GM21390 (cell line): Measurements from ENCODE around the gene SCNN1A.

Source experiments
- ATAC-seq: cut with Tn5 transposase; IDR thresholded peaks from one replicate; pipeline ENCODE4 v1.9.1; 2021; ENCODE audit not compliant: unreplicated experiment

Gene SCNN1A

GRCh38 chr12:6375269-6376078 lies at the start of gene SCNN1A:
Gene SCNN1A (minus strand): TSS chr12:6375563. CDS start chr12:6374783, 780 bp downstream.
- no peak for ATAC-seq

- no peak for ATAC-seq
Observed at GRCh38 chr12:6424866-6425265, 49.5 kb upstream of the SCNN1A start.

DNA sequence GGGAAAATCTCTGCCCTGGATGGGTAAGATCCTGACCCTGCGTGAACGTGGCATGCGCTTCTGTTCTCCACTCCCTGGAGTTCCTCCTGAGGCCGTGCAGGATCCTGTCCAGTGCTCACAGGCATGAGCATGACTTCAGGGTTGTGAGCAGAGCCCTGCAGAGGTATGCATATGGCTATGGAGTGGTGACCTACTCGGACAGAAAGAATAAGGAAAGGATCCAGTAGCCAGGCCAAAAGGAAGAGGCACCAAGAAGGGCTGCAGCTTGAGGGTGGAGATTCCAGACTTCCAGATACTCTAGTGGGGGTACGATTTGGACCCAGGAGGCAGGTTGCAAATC lies 48.6 kb upstream of the SCNN1A start:
- no peak for ATAC-seq

DNA sequence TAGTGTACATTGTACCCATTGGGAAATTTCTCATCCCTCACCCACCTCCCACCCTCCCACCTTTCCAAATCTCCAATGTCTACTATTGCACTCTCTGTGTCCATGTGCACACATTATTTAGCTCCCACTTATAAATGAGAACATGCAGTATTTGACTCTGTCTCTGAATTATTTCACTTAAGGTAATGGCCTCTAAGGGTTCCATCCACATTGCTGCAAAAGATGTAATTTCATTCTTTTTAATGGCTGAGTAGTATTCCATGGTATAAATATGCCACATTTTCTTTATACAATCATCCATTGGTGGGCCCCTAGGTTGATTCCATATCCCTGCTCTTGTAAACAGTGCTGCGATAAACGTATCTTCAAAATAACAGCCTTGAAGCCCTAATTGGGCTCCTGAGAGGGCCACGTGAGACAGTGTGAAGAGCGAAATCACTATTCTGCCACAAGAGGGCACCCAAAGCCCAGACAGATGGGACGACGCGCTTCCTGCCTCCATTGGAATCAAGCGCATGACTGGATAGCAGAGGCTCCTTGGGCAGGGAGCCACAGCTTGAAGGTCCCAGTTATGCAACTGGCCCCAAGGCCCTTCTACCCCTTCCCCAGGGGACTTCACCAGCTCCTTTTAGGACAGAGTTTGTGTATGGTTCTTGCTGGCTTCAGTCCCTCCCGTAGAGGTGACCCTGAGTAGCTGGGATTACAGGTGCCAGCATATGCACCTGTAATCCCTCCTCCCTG lies 48.1 kb upstream of the SCNN1A start:
- ATAC-seq: no peak

DNA sequence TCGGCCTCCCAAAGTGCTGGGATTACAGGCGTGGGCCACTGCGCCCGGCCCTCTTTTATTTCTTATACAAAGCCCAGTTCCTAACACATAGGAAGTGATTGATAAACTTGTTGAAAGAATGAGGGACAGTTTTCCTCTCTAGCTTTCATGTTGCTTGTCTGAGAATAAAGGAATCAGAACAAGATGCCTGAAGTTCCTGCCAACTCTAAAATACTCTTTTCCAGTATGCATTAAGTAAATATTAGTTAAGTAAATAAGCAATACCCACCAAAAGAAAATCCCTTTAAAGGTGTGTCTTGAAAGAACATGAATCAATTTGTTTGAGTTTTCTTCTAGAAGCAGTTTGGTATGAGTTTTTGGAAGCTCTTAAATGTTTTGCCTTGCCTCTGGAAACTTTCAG lies 45.0 kb upstream of the SCNN1A start:
- no peak for ATAC-seq

GRCh38 chr12:6418796-6419195 lies 43.4 kb upstream of the SCNN1A start:
- ATAC-seq: no peak

DNA sequence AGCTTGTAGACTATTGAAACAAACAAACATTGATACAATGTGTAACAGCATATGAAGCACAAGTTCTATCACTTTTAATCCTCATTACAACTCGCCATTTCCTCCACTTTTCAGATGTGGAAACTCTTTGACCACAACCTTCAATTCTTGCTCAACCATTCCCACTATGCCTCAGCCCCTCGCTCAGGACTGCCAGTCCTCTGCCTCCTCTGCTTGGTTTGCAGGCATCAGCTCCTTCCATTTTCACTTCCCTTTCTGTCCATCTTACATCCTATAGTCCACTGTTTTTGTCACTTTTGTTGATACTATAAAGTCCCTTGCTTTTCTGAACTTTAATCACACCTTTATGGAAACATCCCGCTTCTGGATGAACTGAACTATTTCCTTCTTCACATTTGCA lies 41.2 kb upstream of the SCNN1A start:
- ATAC-seq: no peak

DNA sequence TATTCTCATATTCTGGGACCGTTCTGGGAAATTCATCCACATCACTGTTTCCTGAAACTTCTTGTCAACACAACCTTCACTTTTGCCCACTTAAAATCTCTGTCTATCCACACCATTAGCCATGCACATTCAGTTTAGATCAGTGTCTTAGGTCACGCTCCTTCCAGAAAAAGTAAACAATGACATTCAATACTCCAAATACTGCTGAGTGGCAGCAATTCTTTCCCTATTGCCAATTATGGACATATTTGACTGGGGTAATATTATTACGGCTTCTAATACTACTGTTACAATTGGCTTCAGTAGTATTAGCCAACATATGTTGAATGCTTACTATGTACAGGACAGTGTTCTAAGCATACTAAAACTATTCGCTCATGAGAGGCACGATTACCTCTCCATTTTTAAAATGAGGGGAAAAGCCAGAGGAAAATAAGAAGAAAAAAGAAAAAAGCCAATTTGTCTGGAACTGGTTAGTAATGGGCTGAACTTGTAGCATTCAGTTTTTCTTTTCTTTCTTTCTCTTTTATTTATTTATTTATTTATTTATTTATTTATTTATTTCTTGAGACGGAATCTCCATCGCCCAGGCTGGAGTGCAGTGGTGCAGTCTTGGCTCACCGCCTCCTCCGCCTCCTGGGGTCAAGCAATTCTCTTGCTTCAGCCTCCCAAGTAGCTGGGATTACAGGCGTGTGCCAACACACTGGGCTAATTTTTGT lies 32.0 kb upstream of the SCNN1A start:
- ATAC-seq: no peak

GRCh38 chr12:6405963-6406362 lies 30.6 kb upstream of the SCNN1A start:
- ATAC-seq: no peak

DNA sequence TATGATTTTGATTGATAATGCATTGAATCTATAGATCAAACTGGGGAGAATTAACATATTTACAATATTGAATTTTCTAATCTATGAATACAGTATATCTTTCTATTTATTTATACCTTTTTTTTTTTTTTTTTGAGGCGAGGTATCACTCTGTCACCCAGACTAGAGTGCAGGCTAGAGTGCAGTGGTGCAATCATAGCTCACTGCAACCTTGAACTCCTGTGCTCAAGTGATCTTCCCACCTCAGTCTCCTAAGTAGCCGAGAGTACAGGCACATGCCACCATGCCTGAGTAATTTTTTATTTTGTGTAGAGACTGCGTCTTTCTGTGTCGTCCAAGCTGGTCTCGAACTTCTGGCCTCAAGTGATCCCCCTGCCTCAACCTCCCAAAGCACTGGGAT lies 29.0 kb upstream of the SCNN1A start:
- ATAC-seq: no peak

- no peak for ATAC-seq
Observed at GRCh38 chr12:6399884-6400644, 24.7 kb upstream of the SCNN1A start.

- no peak for ATAC-seq
Observed at GRCh38 chr12:6396031-6396430, 20.7 kb upstream of the SCNN1A start.

DNA sequence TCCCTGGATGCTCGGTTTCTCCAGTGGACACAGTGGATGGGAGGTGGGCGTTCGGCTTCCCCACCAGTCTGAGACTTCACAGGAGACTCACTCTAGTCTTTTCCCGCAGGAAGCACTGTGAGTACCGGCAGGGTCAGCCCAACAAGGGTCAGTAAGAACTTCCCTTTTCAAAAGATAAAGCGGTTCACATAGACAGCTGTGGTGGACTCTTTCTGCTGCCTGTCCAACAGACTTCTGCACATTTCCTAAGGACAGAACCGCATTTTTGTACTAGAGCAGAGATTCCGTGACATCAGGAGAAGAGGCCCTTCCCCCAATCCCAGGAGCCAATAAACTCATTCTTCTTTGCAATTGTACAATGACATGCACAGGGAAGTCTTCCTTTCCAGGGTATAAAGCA lies 19.0 kb upstream of the SCNN1A start:
- no peak for ATAC-seq

DNA sequence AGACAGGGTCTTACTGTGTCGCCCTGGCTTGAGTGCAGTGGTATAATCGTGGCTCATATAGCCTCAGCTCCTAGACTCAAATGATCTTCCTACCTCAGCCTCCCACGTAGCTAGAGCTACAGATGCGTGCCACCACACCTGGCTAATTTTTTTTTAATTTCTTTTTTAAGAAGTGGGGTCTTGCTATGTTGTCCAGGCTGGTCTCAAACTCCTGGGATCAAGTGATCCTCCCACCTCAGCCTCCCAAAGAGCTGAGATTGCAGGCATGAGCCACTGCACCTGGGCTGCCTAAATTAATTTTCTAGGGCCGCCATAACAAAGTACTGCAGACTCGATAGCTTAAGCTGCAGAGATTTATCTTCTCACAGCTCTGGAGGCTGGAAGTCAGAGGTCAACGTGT lies 17.7 kb upstream of the SCNN1A start:
- no peak for ATAC-seq

GRCh38 chr12:6392504-6392903 lies 17.1 kb upstream of the SCNN1A start:
- no peak for ATAC-seq

GRCh38 chr12:6391013-6391412 lies 15.7 kb upstream of the SCNN1A start:
- no peak for ATAC-seq

DNA sequence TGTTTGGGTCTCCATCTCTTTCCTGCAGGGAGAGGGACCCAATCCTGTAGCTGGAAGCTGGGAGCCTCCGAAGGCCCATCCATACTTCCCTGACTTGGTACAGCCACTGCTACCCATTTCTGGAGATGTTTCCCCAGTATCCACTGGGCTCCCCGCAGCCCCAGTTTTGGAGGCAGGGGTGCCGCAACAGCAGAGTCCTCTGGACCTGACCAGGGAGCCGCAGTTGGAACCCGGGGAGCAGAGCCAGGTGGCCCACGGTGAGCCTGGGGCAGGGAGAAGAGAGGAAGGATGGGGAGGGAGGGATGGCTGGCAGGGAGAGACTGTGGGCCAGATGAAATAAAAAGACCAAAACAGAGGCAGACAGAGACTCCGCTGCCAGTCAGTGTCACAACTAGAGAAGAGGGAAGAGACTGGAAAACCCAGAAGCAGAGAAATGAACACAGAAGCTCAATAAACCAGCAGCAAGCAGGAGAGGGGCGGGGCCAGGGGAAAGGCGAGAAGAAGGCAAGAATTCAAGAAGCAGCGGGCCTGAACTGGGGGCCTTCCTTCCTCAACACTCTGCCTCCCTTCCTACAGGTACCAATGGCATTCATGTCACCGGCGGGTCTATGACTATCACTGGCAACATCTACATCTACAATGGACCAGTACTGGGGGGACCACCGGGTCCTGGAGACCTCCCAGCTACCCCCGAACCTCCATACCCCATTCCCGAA lies 14.9 kb upstream of the SCNN1A start:
- ATAC-seq: no peak

DNA sequence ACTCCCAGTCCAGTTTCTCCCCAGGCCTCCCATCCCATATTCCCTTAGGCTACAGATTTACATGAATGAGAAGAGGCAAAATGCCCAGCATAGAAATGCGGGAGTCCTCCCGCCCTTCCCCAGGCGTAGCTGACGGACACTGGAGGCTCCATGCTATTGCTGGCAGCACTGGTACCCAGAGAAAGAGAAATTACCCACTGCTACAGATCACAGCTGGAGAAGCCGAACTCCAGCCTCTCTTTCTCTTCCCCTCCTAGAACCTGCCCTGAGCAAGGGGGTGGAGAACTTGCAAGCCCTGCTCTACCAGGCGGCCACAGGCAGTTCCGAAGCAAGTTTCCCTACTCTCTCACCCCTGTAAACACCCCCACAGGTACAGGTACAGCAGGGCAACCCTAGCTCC lies 12.2 kb upstream of the SCNN1A start:
- no peak for ATAC-seq

DNA sequence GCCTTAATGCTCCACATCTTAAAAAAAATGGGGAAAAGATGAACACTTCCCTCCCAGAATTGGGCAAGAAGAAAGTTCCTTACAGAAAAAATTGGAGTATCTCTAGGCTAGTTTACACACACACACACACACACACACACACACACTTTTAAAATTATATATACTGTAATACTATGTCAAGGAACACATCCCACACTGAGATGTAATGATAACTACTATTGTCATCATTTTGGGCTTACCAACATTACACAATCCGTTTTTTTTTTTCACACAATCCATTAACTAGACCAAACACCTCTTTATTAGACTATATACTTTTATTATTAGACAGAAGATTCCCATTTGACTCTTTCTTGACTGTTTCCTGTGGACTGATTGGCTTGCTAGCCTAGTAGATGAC lies 11.1 kb upstream of the SCNN1A start:
- ATAC-seq: no peak

GRCh38 chr12:6386038-6386437 lies 10.7 kb upstream of the SCNN1A start:
- ATAC-seq: no peak
